ENCODE measurements around the gene LRP6. TPM values are rescaled to one million over a fixed set of nuclear protein-coding genes. Genes with fewer than 3 reads are reported as not detected.

Gene LRP6
- total and polyA plus RNA-seq, 2 of the 13 experiments (the other 11 are each of a cell fraction or from before 2014, with no cell fraction given), result 33.8 to 42.0 TPM

- TF ChIP-seq REST (IDR thresholded peaks at IDR 0.05; ENCODE audit: borderline replicate concordance in 1 of 2, low read depth in 1 of 2, low read length in 2 of 2) (peak in 1 of 2 experiments; percentile 27; a peak in 1 of 4 replicates), BCL6 (CRISPR knock-in tag; IDR thresholded peaks at IDR 0.05) (peak; percentile 80), ZNF280B (CRISPR knock-in tag; IDR thresholded peaks at IDR 0.05; ENCODE audit: borderline replicate concordance) (no peak), SOX5 (CRISPR knock-in tag; IDR thresholded peaks at IDR 0.05; ENCODE audit: borderline replicate concordance) (peak; percentile 81), ZNF503 (CRISPR knock-in tag; IDR thresholded peaks at IDR 0.05) (peak; percentile 16; the same call in 1 of the 2 replicates), ARID3A (IDR thresholded peaks at IDR 0.05; ENCODE audit: low read depth, low read length) (peak; percentile 19; the same call in 1 of the 2 replicates), RFXAP (CRISPR knock-in tag; IDR thresholded peaks at IDR 0.05; ENCODE audit: borderline replicate concordance) (no peak), KMT2B (CRISPR knock-in tag; IDR thresholded peaks at IDR 0.05) (peak; percentile 24; the same call in 1 of the 2 replicates), HMG20A (CRISPR knock-in tag; IDR thresholded peaks at IDR 0.05; ENCODE audit: borderline replicate concordance) (peak; percentile 44; the same call in 1 of the 2 replicates), IRF2 (CRISPR knock-in tag; IDR thresholded peaks at IDR 0.05) (peak; percentile 69; the same call in 1 of the 2 replicates), STAT5B (CRISPR knock-in tag; IDR thresholded peaks at IDR 0.05) (no peak), NR0B2 (CRISPR knock-in tag; IDR thresholded peaks at IDR 0.05) (no peak), KAT8 (CRISPR knock-in tag; IDR thresholded peaks at IDR 0.05) (0 out of 2 replicates have a peak, but pooled peaks have one; percentile 35), POGZ (CRISPR knock-in tag; IDR thresholded peaks at IDR 0.05) (0 out of 2 replicates have a peak, but pooled peaks have one; percentile 36), FOXP4 (CRISPR knock-in tag; IDR thresholded peaks at IDR 0.05) (0 out of 2 replicates have a peak, but pooled peaks have one; percentile 18), ZBTB7A (CRISPR knock-in tag; IDR thresholded peaks at IDR 0.05) (no peak)
These were observed 26.0 kb downstream of the LRP6 start (continued) for GRCh38 chr12:12240662-12241340.

Measured in HepG2 (cell line).